Stimulated activated CD8-positive, alpha-beta memory T cell treated with anti-CD3 and anti-CD28 coated beads, Interleukin-2, amount 100 ng/mL, for 48 hours (primary cell): Measurements from ENCODE around the gene BMX.

Experiments used
- DNase-seq, 2 donors: peaks; one replicate each; pipeline ENCODE4 v3.0.0-alpha.2; 2020; ENCODE audit warnings: low read depth in 2 of 2

BMX gene

DNA sequence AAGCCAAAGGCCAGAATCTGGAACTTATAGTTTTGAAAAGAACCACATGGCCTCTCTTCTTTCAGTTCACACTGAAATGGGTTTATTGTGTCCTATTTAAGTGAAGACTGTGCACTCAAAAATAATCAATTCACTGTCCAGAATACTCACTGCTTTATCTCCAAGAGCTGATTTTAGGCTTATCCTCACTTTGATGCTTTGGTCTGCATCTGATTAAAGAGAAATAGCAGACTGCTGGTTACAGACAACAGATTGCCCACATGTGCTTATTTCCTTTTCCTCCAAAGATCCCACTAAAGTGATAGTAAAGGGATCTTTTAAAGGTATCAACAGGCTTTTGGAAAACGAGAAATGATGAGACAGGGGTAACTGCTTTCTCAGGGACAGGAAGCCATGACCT, 69.5 kb downstream of the BMX start:
- no peak for DNase-seq

DNA sequence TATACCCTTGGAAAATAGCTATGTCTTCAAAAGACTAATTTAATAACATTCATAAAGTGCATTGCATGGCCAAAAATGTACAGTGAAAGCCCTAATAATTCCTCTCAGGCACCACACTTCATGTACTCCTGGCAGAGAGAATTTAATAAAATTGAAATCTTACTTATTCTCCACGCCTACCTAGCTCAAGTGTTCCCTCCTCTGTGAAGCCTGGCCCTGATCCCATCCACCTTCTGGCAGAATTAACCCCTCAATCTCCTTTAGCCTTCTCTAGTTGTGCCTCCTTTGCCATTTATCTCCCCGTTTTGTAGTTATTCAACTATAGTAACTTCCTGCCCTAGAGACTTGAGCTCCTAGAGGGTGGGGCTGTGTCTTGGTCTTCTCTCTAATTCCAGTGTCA, 73.4 kb downstream of the BMX start:
- no peak for DNase-seq

DNA sequence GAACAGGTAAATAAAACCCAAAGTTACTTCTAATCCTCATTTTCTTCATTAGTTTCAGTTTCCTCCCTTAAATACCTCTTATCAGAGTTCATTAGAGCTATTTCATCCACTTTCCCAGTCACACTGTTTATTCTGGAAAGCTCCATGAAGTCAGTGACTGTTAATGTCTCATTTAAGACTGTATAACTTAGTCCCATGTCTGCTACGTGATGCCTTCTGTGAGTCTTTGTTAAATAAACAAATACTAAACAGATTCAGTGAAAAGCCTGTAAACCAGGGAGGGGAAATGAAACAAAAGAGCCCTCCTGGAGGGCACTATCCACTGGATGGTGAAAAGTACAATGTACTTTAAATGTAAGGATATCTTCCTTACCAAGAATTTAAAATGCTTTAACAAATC, 75.4 kb downstream of the BMX start:
- no peak for DNase-seq

DNA sequence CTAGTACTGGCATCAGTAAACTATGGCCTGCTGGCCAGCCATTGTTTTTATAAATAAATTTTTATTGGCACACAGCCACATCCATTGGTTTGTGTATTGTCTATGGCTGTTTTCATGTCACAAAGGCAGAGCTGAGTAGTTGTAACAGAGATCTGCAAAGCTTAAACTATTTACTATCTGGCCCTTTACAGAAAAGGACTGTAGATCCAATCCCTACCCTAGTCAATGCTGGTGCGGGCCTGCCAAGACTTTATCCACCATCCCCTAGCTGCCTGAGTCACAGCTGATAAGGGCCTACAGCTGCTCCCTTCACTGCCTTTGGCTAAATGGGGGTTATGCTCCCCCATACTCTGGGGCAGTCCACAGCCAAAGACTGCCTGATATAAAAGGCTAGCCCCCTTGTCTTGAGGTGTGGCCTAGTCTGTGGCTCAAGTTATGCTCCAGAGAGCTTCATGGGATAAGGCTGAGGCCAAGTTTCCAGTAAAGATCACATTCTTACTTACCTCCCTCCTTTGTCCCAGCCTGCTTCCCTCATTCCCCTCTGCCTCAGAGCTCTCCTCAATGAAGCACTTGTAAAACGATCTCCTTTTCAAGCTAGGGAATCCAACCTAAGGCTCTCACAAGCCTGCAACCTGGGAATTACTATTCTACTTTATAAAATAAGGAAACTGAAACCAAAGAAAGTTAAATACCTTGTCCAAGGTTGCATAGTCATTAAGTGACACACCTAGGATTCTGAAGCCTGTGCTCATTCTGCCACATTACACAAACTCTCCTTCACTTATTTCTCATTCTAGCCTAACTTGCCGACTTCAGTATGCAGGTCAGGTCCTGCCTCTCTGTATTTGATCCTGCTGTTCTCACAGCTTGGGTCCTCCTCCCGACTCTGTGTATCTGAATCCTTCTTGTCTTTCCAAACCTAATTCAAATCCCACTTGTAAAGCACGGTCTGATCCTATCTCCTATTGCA, 79.5 kb downstream of the BMX start:
- DNase-seq = no peak

DNA sequence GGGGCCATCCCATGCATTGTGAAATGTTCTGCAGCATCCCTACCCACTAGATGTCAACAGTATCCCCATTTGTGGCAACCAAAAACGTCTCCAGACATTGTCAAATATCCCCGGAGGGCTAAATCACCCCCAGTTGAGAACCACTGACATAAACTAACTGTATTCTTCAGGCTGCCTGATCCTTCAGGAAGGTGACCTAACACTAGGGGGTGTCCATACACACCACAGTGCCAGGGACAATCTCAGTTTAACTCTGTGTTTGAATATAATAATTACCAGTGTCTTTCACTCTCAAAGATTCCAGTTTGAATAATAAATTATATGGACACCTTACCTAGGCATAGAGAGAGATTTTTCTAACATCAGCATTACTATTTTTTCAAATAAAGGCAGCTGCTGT, 93.8 kb downstream of the BMX start:
- no peak for DNase-seq

DNA sequence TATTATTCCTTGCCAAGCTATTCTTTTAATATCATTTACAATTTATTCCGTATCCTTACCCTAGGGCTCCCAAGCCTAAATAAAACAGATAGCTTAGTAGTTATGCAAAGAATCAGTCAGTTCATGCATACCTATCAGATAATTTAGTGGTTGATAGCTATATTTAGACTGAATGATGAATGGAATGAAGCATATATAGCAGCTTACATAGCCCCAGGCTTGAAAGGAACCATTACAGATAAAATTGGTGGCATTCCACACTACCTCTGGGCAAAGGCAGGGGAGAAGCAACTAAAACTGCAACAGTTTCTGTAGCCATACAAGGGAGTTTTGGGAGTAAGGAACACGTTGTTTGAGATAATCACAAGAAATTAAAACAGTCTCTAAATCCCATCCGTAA, 97.4 kb downstream of the BMX start:
- no peak for DNase-seq

DNA sequence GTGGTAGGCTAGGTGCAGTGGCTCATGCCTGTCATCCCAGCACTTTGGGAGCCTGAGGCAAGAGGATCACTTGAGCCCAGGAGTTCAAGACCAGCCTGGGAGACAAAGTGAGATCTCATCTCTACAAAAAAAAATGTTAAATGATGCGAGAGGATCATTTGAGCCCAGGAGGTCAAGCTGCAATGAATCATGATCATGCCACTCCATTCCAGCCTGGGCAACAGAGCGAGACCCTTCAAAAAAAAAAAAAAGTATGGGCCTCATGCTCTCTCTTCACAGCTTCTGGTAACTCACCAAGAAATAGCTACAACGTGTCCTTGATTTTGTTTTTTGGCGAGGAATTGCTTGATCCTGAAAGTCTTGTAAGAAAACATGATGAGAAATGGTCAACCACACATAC, 98.9 kb downstream of the BMX start:
- DNase-seq = no peak

DNA sequence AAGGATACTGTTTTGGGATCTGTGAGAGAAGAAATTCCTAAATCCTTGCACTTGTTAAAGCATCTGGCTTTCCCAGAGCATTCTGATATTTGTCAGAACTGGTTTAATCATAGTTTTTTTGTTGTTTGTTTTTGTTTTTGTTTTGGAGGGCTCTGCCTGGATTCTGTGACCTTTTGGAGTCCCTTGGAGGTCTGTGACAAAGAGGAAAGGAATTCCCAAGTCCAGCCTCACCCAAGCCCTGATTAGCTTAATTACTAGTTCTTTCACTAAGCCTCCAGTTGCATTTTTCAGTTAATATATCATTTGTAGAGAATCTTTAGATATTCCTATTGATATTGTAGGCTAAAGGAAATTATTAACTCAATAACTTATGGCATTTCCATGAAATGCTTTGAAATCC, 99.4 kb downstream of the BMX start:
- DNase-seq = no peak

DNA sequence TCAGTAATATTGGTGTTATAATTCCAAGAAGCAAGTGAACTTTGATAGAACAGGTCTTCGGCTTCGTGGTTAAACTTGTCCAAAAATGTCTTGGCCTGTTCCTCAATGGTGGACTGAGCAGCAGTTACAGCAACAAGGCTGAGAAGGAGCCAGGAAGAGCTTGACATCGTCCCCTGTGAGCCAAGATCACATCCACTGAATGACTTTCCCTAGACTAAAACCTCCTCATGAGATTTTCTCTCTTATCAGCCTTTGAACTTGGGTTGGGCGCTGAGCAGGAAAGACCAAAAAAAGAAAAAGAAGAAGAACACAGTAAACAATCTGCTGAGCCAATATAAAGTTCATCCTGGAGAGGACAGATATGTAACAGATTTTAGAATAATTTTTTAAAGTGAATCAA, 100.1 kb downstream of the BMX start, which contains the start of gene ACE2:
Gene ACE2, minus strand, starts transcription at position 216 of the 400 bp plus-strand sequence. Its CDS starts 49 bp downstream, at position 167.
- DNase-seq = no peak

DNA sequence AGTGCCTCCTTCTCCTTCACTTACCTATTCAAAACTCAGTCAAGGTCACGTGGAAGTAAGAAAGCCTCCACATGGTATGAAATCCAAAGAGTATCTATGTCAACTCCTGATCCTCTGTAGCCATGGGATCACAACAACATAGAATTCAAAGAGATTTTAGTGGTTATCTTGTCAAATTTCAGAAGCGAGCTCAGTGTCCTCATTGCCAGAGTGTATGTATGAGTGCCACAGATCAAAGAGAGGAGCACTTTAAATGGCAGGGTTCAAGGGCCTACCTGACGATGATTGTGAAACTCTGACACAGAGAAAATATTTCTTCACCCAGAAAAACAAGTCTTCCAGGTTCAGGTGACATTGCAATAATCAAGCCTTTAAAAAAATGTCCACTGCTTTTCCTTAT, 101.3 kb downstream of the BMX start:
- no peak for DNase-seq

DNA sequence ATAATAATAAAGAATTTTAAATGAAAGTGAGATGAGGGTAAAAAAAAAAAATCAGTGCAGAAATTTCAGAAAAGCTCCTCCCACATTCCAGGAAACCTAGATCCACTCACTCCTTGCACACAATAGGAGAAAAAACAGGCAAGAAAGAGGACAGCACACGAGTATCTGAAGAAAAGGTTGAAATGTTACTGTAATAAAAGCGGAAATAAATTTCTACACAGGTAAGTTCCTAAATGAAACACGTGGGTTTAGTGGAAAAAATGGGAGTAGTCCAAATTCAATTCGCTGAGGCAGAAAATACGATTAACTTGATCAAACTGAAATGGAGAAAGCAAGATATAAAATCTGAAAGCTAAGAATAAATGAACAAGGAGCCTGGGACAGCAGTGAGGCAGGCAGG, 102.2 kb downstream of the BMX start:
- DNase-seq = no peak

DNA sequence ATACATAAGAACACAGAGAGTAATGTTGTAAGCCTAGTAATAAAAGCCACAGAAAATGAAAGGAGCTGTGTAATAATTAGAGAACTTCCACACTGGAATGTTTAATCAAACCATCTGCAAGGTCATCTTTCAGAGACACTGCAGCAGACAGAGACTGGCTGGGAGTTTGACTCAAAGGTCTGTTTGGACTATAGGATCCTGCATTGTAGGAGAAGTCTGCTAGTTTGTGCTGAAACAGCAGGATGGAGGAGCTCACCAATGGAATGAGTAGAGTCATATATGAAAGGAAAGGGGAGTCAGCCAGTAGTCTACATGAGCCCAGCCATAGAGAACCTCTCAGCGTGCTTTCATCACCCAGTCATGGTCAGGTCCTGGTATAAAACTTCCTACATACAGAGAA, 104.6 kb downstream of the BMX start:
- no peak for DNase-seq
